GM21529 (cell line): ENCODE results near the gene TM9SF3.
"Not testable (repeated sequence)": the region's sequence is repeated elsewhere in the genome, so short reads cannot be mapped to it uniquely, and the experiment has no call there.

Experiments used
- ATAC-seq: cut with Tn5 transposase; IDR thresholded peaks from one replicate; pipeline ENCODE4 v1.9.1; 2021; ENCODE audit not compliant: unreplicated experiment

TM9SF3 gene

GRCh38 chr10:96570511-96570910 is 16.3 kb downstream of the TM9SF3 start:
- ATAC-seq = no peak

- no peak for ATAC-seq
Observed at GRCh38 chr10:96568402-96568801, 18.4 kb downstream of the TM9SF3 start.

- no peak for ATAC-seq
Observed at GRCh38 chr10:96565774-96566173, 21.0 kb downstream of the TM9SF3 start.

- ATAC-seq = no peak
Observed at GRCh38 chr10:96560966-96561887, 25.6 kb downstream of the TM9SF3 start.

GRCh38 chr10:96560489-96560888 is 26.3 kb downstream of the TM9SF3 start:
- ATAC-seq = no peak

- ATAC-seq = no peak
Observed at GRCh38 chr10:96556003-96556402, 30.8 kb downstream of the TM9SF3 start.

GRCh38 chr10:96555330-96555729 is 31.5 kb downstream of the TM9SF3 start:
- no peak for ATAC-seq

GRCh38 chr10:96548589-96548988 is 38.2 kb downstream of the TM9SF3 start:
- ATAC-seq = no peak

- ATAC-seq = not testable (repeated sequence)
Observed at GRCh38 chr10:96545558-96545957, 41.3 kb downstream of the TM9SF3 start.

- ATAC-seq = no peak
Observed at GRCh38 chr10:96541921-96542320, 44.9 kb downstream of the TM9SF3 start.

- no peak for ATAC-seq
Observed at GRCh38 chr10:96540240-96540639, 46.6 kb downstream of the TM9SF3 start.

GRCh38 chr10:96538683-96539082 is 48.1 kb downstream of the TM9SF3 start:
- ATAC-seq = no peak

GRCh38 chr10:96536129-96536528 is 50.7 kb downstream of the TM9SF3 start:
- ATAC-seq = no peak

- no peak for ATAC-seq
Observed at GRCh38 chr10:96532523-96532922, 54.3 kb downstream of the TM9SF3 start.

GRCh38 chr10:96529634-96530279 is 57.1 kb downstream of the TM9SF3 start:
- no peak for ATAC-seq

- ATAC-seq = no peak
Observed at GRCh38 chr10:96524741-96525140, 62.1 kb downstream of the TM9SF3 start.

- ATAC-seq = no peak
Observed at GRCh38 chr10:96517284-96517683, 69.5 kb downstream of the TM9SF3 start.

- ATAC-seq = no peak
Observed at GRCh38 chr10:96516337-96516736, 70.5 kb downstream of the TM9SF3 start.

- ATAC-seq = peak; percentile 79
Observed at GRCh38 chr10:96513698-96514561, 72.9 kb downstream of the TM9SF3 start, which contains the start of gene TLL2. Gene TLL2 (minus strand): TSS chr10:96513926. CDS start chr10:96513685, 241 bp downstream.

GRCh38 chr10:96513305-96513697 is 73.5 kb downstream of the TM9SF3 start:
- no peak for ATAC-seq
